Stimulated activated CD8-positive, alpha-beta memory T cell treated with anti-CD3 and anti-CD28 coated beads, Interleukin-15, amount 100 ng/mL, for 1 hour (primary cell): ENCODE results near the gene DPF3.

Source experiments
- DNase-seq: peaks from one replicate; pipeline ENCODE4 v3.0.0-alpha.2; 2020; ENCODE audit warnings: low read depth

Gene DPF3

GRCh38 chr14:72682188-72682587, 211.7 kb downstream of the DPF3 start:
- DNase-seq: no peak

GRCh38 chr14:72680853-72681640, 212.9 kb downstream of the DPF3 start:
- DNase-seq: no peak

- DNase-seq: no peak
Measured at GRCh38 chr14:72679536-72680151, 214.3 kb downstream of the DPF3 start.

- no peak for DNase-seq
Measured at GRCh38 chr14:72679141-72679535, 214.8 kb downstream of the DPF3 start.

GRCh38 chr14:72678356-72678755, 215.5 kb downstream of the DPF3 start:
- DNase-seq: no peak

- DNase-seq: no peak
Measured at GRCh38 chr14:72677664-72678063, 216.2 kb downstream of the DPF3 start.

GRCh38 chr14:72675126-72675525, 218.8 kb downstream of the DPF3 start:
- no peak for DNase-seq

- no peak for DNase-seq
Measured at GRCh38 chr14:72673179-72673578, 220.7 kb downstream of the DPF3 start.

- no peak for DNase-seq
Measured at GRCh38 chr14:72666610-72667009, 227.3 kb downstream of the DPF3 start.

- no peak for DNase-seq
Measured at GRCh38 chr14:72665259-72665658, 228.6 kb downstream of the DPF3 start.

GRCh38 chr14:72664651-72665050, 229.2 kb downstream of the DPF3 start:
- no peak for DNase-seq

GRCh38 chr14:72663956-72664650, 229.8 kb downstream of the DPF3 start:
- no peak for DNase-seq

GRCh38 chr14:72663076-72663487, 230.8 kb downstream of the DPF3 start:
- DNase-seq: no peak

GRCh38 chr14:72662214-72662613, 231.7 kb downstream of the DPF3 start:
- no peak for DNase-seq

- no peak for DNase-seq
Measured at GRCh38 chr14:72657214-72657921, 236.5 kb downstream of the DPF3 start.

- DNase-seq: no peak
Measured at GRCh38 chr14:72653026-72653425, 240.9 kb downstream of the DPF3 start.

GRCh38 chr14:72652179-72652578, 241.7 kb downstream of the DPF3 start:
- DNase-seq: no peak

- no peak for DNase-seq
Measured at GRCh38 chr14:72651714-72652113, 242.2 kb downstream of the DPF3 start.

- DNase-seq: no peak
Measured at GRCh38 chr14:72651081-72651480, 242.8 kb downstream of the DPF3 start.

- no peak for DNase-seq
Measured at GRCh38 chr14:72649603-72650227, 244.2 kb downstream of the DPF3 start.

- no peak for DNase-seq
Measured at GRCh38 chr14:72647782-72648181, 246.1 kb downstream of the DPF3 start.
